H1 (cell line): ENCODE measurements around the gene FAM107A. TPM values are rescaled to one million over a fixed set of nuclear protein-coding genes. Genes with fewer than 3 reads are reported as not detected.

ENCODE experiments used
- CTCF ChIA-PET: fragments of 300-600 bp; sonication (Branson Sonifier 250); formaldehyde crosslinking; loops from one replicate; lab custom pipeline; 2021; ENCODE audit not compliant: partially characterized antibody; lab: Charles Lee
- POLR2A ChIA-PET: fragments of 300-600 bp; sonication (Branson Sonifier 250); formaldehyde crosslinking; loops from one replicate; lab custom pipeline; 2021; ENCODE audit warnings: inconsistent platforms; ENCODE audit not compliant: partially characterized antibody; lab: Charles Lee
- DNase-seq, 2 experiments: peaks; one replicate each; pipeline versions ENCODE4 v3.0.0 to v3.0.0-alpha.2; 2010 to 2022; ENCODE audit warnings: low spot score in 2 of 2, low read depth in 1 of 2, mixed read lengths in 1 of 2
- FAIRE-seq: peaks from 2 replicates; lab custom pipeline; 2011; peaks lifted over from hg19 to GRCh38; lab: Jason Lieb, UNC
- H2AFZ ChIP-seq: 2 replicates; pipeline ENCODE4 v1.8.1; 2012; ENCODE audit warnings: low read length, inconsistent platforms
- H2AK5ac ChIP-seq: 2 replicates; pipeline ENCODE4 v1.6.1; 2013; ENCODE audit warnings: low read depth, low read length
- H2BK120ac ChIP-seq: replicated peaks from 2 replicates; pipeline ENCODE3; 2013; ENCODE audit warnings: low read depth, low read length, inconsistent platforms
- H2BK12ac ChIP-seq: 2 replicates; pipeline ENCODE4 v1.6.1; 2013; ENCODE audit warnings: low read depth, low read length
- H2BK15ac ChIP-seq: 2 replicates; pipeline ENCODE4 v1.6.1; 2013; ENCODE audit warnings: low read length
- H2BK20ac ChIP-seq: 2 replicates; pipeline ENCODE4 v1.6.1; 2013; ENCODE audit warnings: low read length
- H2BK5ac ChIP-seq: 2 replicates; pipeline ENCODE4 v1.6.1; 2013; ENCODE audit warnings: low read depth, low read length
- H3K14ac ChIP-seq: 2 replicates; pipeline ENCODE4 v1.6.1; 2013; ENCODE audit warnings: inconsistent platforms; ENCODE audit not compliant: insufficient read length
- H3K18ac ChIP-seq: 2 replicates; pipeline ENCODE4 v1.6.1; 2013; ENCODE audit warnings: low read length; ENCODE audit errors: extremely low read depth
- H3K23ac ChIP-seq: 2 replicates; pipeline ENCODE4 v1.6.1; 2013; ENCODE audit warnings: inconsistent platforms; ENCODE audit not compliant: insufficient read length
- H3K23me2 ChIP-seq: 2 replicates; pipeline ENCODE4 v1.6.1; 2013; ENCODE audit warnings: low read depth, low read length
- H3K27ac ChIP-seq: 2 replicates; pipeline ENCODE4 v1.6.1; 2011; ENCODE audit warnings: low read depth, low read length, inconsistent platforms
- H3K27me3 ChIP-seq, 4 experiments: replicated peaks in 1 of 4; 1 replicate in 1 of 4; 2 replicates in 3 of 4; pipeline versions ENCODE4 v1.6.1 to v1.8.1; 2011 to 2013; ENCODE audit warnings: low read length in 3 of 4, mild to moderate bottlenecking in 3 of 4, inconsistent platforms in 2 of 4, mixed read lengths in 2 of 4, moderate library complexity in 1 of 4; ENCODE audit not compliant: control insufficient read depth in 3 of 4, insufficient read depth in 3 of 4; ENCODE audit errors: extremely low read depth in 1 of 4
- H3K36me3 ChIP-seq, 4 experiments: 2 replicates each; pipeline versions ENCODE4 v1.6.1 to v1.8.1; 2011 to 2013; ENCODE audit warnings: mild to moderate bottlenecking in 4 of 4, low read length in 3 of 4, moderate library complexity in 2 of 4, control low read depth in 1 of 4, inconsistent platforms in 1 of 4; ENCODE audit not compliant: insufficient read depth in 4 of 4, control insufficient read depth in 2 of 4
- H3K4ac ChIP-seq: replicated peaks from 2 replicates; pipeline ENCODE3; 2013; ENCODE audit warnings: low read length, low read depth, mixed read lengths, inconsistent platforms; ENCODE audit not compliant: insufficient read length
- H3K4me1 ChIP-seq, 4 experiments: replicated peaks in 1 of 4; 1 replicate in 1 of 4; 2 replicates in 3 of 4; pipeline versions ENCODE4 v1.6.1 to v1.8.1; 2011 to 2013; ENCODE audit warnings: low read length in 3 of 4, inconsistent platforms in 2 of 4, mixed read lengths in 1 of 4; ENCODE audit not compliant: insufficient read depth in 4 of 4, control insufficient read depth in 3 of 4
- H3K4me2 ChIP-seq, 2 experiments: 2 replicates each; pipeline versions ENCODE4 v1.6.1 to v1.8.1; 2011 to 2013; ENCODE audit warnings: low read depth in 2 of 2, low read length in 2 of 2, control low read depth in 1 of 2, inconsistent platforms in 1 of 2, mild to moderate bottlenecking in 1 of 2; ENCODE audit not compliant: insufficient read depth in 1 of 2
- H3K4me3 ChIP-seq, 4 experiments: fragments of 200-600, 300-600 bp in 1 of 4; sonication (generic), shearing (Covaris generic), sonication (Bioruptor Twin) in 1 of 4; 2 replicates each; pipeline versions ENCODE4 v1.5.1 to v1.8.1; 2011 to 2016; ENCODE audit warnings: low read length in 4 of 4, low read depth in 3 of 4, control low read depth in 2 of 4, inconsistent platforms in 2 of 4, mild to moderate bottlenecking in 2 of 4, mixed read lengths in 1 of 4, moderate library complexity in 1 of 4; ENCODE audit not compliant: insufficient read depth in 2 of 4; ENCODE audit errors: extremely low read depth in 1 of 4
- H3K56ac ChIP-seq: replicated peaks from 2 replicates; pipeline ENCODE3; 2013; ENCODE audit warnings: low read depth, mild to moderate bottlenecking, mixed read lengths, low read length, inconsistent platforms; ENCODE audit not compliant: insufficient read length
- H3K79me1 ChIP-seq: 2 replicates; pipeline ENCODE4 v1.6.1; 2013; ENCODE audit warnings: low read depth, low read length, control low read depth
- H3K79me2 ChIP-seq, 2 experiments: 2 replicates each; pipeline versions ENCODE4 v1.6.1 to v1.8.1; 2012 to 2013; ENCODE audit warnings: low read length in 2 of 2, mild to moderate bottlenecking in 2 of 2, inconsistent platforms in 1 of 2; ENCODE audit not compliant: insufficient read depth in 2 of 2, control insufficient read depth in 1 of 2
- H3K9ac ChIP-seq, 4 experiments: replicated peaks in 1 of 4; 1 replicate in 1 of 4; 2 replicates in 3 of 4; pipeline versions ENCODE4 v1.6.1 to v1.8.1; 2011 to 2013; ENCODE audit warnings: low read depth in 3 of 4, low read length in 3 of 4, control low read depth in 2 of 4, mild to moderate bottlenecking in 2 of 4, moderate library complexity in 2 of 4, inconsistent platforms in 1 of 4; ENCODE audit errors: extremely low read depth in 1 of 4
- H3K9me3 ChIP-seq, 2 experiments: 2 replicates each; pipeline versions ENCODE4 v1.6.1 to v1.8.1; 2012 to 2013; ENCODE audit warnings: mild to moderate bottlenecking in 2 of 2, moderate library complexity in 2 of 2, control low read depth in 1 of 2, inconsistent platforms in 1 of 2, low read depth in 1 of 2, low read length in 1 of 2, mixed read lengths in 1 of 2; ENCODE audit not compliant: insufficient read depth in 2 of 2
- H4K20me1 ChIP-seq, 2 experiments: replicated peaks in 1 of 2; 2 replicates each; pipeline versions ENCODE3 to v1.8.1; 2011 to 2013; ENCODE audit warnings: inconsistent platforms in 2 of 2, low read length in 2 of 2, mild to moderate bottlenecking in 1 of 2; ENCODE audit not compliant: insufficient read depth in 2 of 2, control insufficient read depth in 1 of 2
- H4K5ac ChIP-seq: 2 replicates; pipeline ENCODE4 v1.6.1; 2013; ENCODE audit warnings: low read length, low read depth, mixed read lengths, inconsistent platforms; ENCODE audit not compliant: insufficient read length
- H4K8ac ChIP-seq: 2 replicates; pipeline ENCODE4 v1.8.0; 2013; ENCODE audit warnings: mild to moderate bottlenecking, moderate library complexity, low read length, inconsistent platforms; ENCODE audit not compliant: insufficient read depth; ENCODE audit errors: extremely low read depth
- H4K91ac ChIP-seq: replicated peaks from 2 replicates; pipeline ENCODE3; 2013; ENCODE audit warnings: low read length, mixed read lengths, inconsistent platforms; ENCODE audit not compliant: insufficient read length
- CEBPB ChIP-seq: IDR thresholded peaks from 2 replicates; pipeline ENCODE4 v1.6.1; 2012; ENCODE audit warnings: low read depth, low read length
- RAD21 ChIP-seq, 2 experiments: IDR thresholded peaks in 1 of 2; conservative IDR thresholded peaks in 1 of 2; 2 replicates each; pipeline ENCODE4 v1.6.1; 2011; ENCODE audit warnings: low read depth in 2 of 2, low read length in 2 of 2, improper control_type of control experiment in 1 of 2, inconsistent platforms in 1 of 2, mild to moderate bottlenecking in 1 of 2, moderate library complexity in 1 of 2
- TAF1 ChIP-seq: IDR thresholded peaks from 2 replicates; pipeline ENCODE4 v1.6.1; 2011; ENCODE audit warnings: mild to moderate bottlenecking, low read depth, low read length
- WGBS, 2 experiments: shearing (Covaris generic) in 1 of 2; methylation state at CpG; one replicate each; pipeline versions ENCODE4 v1.1.6 to v1.1.7; 2013 to 2015; ENCODE audit warnings: low lambda C conversion rate in 2 of 2, mixed read lengths in 2 of 2, inconsistent platforms in 1 of 2, low coverage in 1 of 2, missing lambda C conversion rate in 1 of 2; ENCODE audit not compliant: insufficient replicate concordance in 2 of 2, insufficient coverage in 1 of 2, insufficient read length in 1 of 2; ENCODE audit errors: extremely low coverage in 1 of 2, missing lambda C conversion rate in 1 of 2; 5-methylcytosine and 5-hydroxymethylcytosine counted together
- polyA plus RNA-seq, 7 experiments: library from polyadenylated mRNA; depleted of rRNA in 3 of 7; stranded (reverse) in 5 of 7; unstranded in 2 of 7; fragments of >200 nt in 5 of 7; fragments of 200-250 nt in 2 of 7; gene quantifications; 1 replicate in 5 of 7; 2 replicates in 1 of 7; 4 replicates in 1 of 7; pipeline versions ENCODE4 v1.2.1 to v1.2.3, GENCODE V29; 2011 to 2013; ENCODE audit warnings: missing spikeins in 2 of 7, mixed read lengths in 2 of 7
- total RNA-seq: library from RNA; stranded (reverse); fragmentation: NEBNext Ultra II Directional; extraction: Animal tissue kit (Norgen Biotek cat#: 25700); gene quantifications from 2 replicates; pipeline ENCODE4 v1.2.1, GENCODE V29; 2021
- TF ChIP-seq, protein P1 (sequence below): IDR thresholded peaks from 2 replicates; pipeline ENCODE4 v1.6.1; 2012; ENCODE audit warnings: inconsistent platforms
- TF ChIP-seq, protein P2 (sequence below): IDR thresholded peaks from 2 replicates; pipeline ENCODE4 v1.6.1; 2011; ENCODE audit warnings: low read length, improper control_type of control experiment
- TF ChIP-seq, protein P3 (sequence below): IDR thresholded peaks from 2 replicates; pipeline ENCODE4 v1.6.1; 2012; ENCODE audit warnings: low read length, inconsistent platforms

The FAM107A gene
- total and polyA plus RNA-seq, 2 of the 8 experiments (the other 6 are each of a cell fraction or from before 2014, with no cell fraction given), result 0.51 to 0.65 TPM

DNA sequence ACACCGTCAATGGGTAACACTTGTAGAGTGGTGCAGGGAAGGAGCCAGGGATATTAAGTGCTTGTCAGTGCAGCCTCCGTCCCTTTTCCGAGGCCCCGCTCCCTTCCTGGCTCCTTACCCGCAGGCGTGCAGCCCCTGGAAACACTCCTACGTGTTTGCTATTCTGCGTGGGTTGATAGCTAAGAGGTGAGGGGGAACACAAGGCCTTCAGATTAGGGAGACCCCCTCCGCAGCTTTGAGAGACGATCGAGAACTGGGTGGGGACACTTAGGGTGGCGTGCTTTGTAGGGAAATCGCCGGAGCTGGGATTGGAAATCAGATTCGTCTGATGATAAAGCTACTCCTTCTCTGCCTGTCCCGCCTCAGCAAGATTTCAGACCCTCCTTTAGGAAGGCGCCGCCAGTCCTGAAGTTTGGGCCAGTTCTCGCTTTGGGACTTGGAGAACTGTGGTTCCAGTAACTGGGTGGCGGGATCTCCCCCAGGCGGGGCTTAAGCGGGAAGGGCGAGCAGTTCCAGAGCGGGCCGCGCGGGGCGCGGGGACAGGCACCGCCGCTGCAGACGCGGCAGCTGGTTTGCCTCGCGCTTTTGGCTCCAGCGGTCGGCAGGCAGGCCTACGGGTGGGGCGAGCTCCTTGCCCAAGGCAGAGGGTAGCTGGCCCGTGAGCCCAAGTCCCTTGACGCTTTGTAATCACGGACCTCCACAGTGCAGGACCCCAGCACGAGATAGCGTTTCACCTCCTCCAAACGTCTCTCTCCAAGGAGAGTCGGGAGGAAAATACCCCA is 8.0 kb upstream of the FAM107A start:
- Histone ChIP-seq H2BK15ac (0 out of 2 replicates have a peak overlapping the region, but pooled peaks have one; percentile 53), H2BK12ac (peak overlapping the region; percentile 62; the same call in 1 of the 2 replicates), H3K79me1 (no peaks in the 10 kb centered on the region), H3K36me3 (no peaks in the 10 kb centered on the region), H3K4me2 (peak overlapping the region; percentile 64 to 72), H2AFZ (0 out of 2 replicates have a peak overlapping the region, but pooled peaks have one; percentile 40), H3K27ac (no peak overlapping the region), H3K18ac (no peak overlapping the region; the same call in 1 of the 2 replicates), H3K9me3 (no peaks in the 10 kb centered on the region), H3K27me3 (peaks cover 7 to 35% (median 31%) of the 10 kb centered on the region in 4 experiments), H2BK120ac (no peak overlapping the region), H4K91ac (no peak overlapping the region), H4K20me1 (peaks cover 0 to 5% of the 10 kb centered on the region in 2 experiments), H4K8ac (no peak overlapping the region; the same call in 1 of the 2 replicates), H2BK20ac (peak overlapping the region; percentile 72; the same call in 1 of the 2 replicates), H3K79me2 (no peaks in the 10 kb centered on the region), H2AK5ac (no peak overlapping the region), H4K5ac (no peak overlapping the region), H2BK5ac (no peak overlapping the region), H3K14ac (no peak overlapping the region), H3K9ac (no peak overlapping the region), H3K4ac (no peak overlapping the region), H3K4me3 (peak overlapping the region; percentile 5 to 47 (median 18); a peak in 6 of 8 replicates), H3K56ac (no peak overlapping the region), H3K23me2 (peaks cover 2% of the 10 kb centered on the region; the same call in 1 of the 2 replicates), H3K23ac (no peak overlapping the region), H3K4me1 (peaks cover 5 to 21% (median 12%) of the 10 kb centered on the region in 4 experiments; a peak in 6 of 7 replicates)
- 25% methylated on average over 44 of the region's 46 CpGs; no CpG with 5 or more reads in 1 of the 2 experiments for WGBS, 2 experiments
- DNase-seq (peak in 1 of 2 experiments; percentile 88), FAIRE-seq (no peak)
- ChIA-PET CTCF (interaction anchor here (1.0 to 40.0 kb wide), 11 partner anchors 9 to 60 kb away, joined by 3 to 994 read pairs (median 6); no protein-coding TSS in a partner anchor), POLR2A (interaction anchor here (0.6 to 1.5 kb wide), 3 partner anchors 11 to 485 kb away, joined by 3 to 8 read pairs (median 4); no protein-coding TSS in a partner anchor)
- TF ChIP-seq, protein P1, sequence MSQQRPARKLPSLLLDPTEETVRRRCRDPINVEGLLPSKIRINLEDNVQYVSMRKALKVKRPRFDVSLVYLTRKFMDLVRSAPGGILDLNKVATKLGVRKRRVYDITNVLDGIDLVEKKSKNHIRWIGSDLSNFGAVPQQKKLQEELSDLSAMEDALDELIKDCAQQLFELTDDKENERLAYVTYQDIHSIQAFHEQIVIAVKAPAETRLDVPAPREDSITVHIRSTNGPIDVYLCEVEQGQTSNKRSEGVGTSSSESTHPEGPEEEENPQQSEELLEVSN, result peak; percentile 69
- TF ChIP-seq RAD21 (IDR thresholded peaks at IDR 0.05 in 1 of 2, conservative IDR thresholded peaks at IDR 0.05 in 1 of 2; ENCODE audit: low read depth in 2 of 2, low read length in 2 of 2) (peak; percentile 38 to 57), CEBPB (peak; percentile 5; the same call in 1 of the 2 replicates), TAF1 (no peak)
- TF ChIP-seq, protein P2, sequence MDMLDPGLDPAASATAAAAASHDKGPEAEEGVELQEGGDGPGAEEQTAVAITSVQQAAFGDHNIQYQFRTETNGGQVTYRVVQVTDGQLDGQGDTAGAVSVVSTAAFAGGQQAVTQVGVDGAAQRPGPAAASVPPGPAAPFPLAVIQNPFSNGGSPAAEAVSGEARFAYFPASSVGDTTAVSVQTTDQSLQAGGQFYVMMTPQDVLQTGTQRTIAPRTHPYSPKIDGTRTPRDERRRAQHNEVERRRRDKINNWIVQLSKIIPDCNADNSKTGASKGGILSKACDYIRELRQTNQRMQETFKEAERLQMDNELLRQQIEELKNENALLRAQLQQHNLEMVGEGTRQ, result no peak
- TF ChIP-seq, protein P3, sequence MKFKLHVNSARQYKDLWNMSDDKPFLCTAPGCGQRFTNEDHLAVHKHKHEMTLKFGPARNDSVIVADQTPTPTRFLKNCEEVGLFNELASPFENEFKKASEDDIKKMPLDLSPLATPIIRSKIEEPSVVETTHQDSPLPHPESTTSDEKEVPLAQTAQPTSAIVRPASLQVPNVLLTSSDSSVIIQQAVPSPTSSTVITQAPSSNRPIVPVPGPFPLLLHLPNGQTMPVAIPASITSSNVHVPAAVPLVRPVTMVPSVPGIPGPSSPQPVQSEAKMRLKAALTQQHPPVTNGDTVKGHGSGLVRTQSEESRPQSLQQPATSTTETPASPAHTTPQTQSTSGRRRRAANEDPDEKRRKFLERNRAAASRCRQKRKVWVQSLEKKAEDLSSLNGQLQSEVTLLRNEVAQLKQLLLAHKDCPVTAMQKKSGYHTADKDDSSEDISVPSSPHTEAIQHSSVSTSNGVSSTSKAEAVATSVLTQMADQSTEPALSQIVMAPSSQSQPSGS, result no peak
